22Rv1 (cell line): Measurements from ENCODE around the gene RAPGEF4.

ENCODE experiments used
- ZFX ChIP-seq: fragments of 450-650 bp; IDR thresholded peaks from 2 replicates; pipeline ENCODE4 v1.6.1; 2017; ENCODE audit warnings: antibody characterized with exemption, borderline replicate concordance
- TF ChIP-seq, protein P1 (sequence below): fragments of 450-650 bp; IDR thresholded peaks from 2 replicates; pipeline ENCODE4 v1.5.1; 2017; ENCODE audit warnings: mild to moderate bottlenecking

DNA sequence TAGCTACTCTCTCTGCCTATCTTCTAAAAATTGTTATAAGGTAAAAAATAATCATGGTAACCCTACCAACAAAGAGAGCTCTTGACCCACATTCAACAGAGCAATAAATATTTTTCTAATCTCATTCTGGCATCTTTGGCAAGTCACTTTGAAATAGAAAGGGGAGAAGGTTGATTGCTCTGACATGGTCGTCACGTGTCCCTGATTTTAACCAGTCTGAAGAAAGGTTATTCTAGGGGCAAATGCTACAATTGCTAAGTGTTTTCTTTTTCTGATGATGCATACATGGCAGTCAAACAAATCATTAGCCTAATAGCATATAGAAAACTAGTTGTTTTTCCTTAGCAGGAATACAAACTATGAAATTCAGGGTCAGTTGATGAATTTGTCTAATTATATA, 186.7 kb downstream of the RAPGEF4 start:
- TF ChIP-seq, protein P1, sequence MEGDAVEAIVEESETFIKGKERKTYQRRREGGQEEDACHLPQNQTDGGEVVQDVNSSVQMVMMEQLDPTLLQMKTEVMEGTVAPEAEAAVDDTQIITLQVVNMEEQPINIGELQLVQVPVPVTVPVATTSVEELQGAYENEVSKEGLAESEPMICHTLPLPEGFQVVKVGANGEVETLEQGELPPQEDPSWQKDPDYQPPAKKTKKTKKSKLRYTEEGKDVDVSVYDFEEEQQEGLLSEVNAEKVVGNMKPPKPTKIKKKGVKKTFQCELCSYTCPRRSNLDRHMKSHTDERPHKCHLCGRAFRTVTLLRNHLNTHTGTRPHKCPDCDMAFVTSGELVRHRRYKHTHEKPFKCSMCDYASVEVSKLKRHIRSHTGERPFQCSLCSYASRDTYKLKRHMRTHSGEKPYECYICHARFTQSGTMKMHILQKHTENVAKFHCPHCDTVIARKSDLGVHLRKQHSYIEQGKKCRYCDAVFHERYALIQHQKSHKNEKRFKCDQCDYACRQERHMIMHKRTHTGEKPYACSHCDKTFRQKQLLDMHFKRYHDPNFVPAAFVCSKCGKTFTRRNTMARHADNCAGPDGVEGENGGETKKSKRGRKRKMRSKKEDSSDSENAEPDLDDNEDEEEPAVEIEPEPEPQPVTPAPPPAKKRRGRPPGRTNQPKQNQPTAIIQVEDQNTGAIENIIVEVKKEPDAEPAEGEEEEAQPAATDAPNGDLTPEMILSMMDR = no peak
- TF ChIP-seq ZFX = no peak
